ENCODE data around the gene CLDN1.

CLDN1 gene

GRCh38 chr3:190352861-190353457, 30.7 kb upstream of the CLDN1 start:
- H4K20me1 ChIP-seq (ENCODE audit: insufficient read depth, low read length): no peaks in the 10 kb centered on the region
- no peak overlapping the region for H3K9ac ChIP-seq (ENCODE audit: low read length)
- no peak overlapping the region for H3K4me3 ChIP-seq (ENCODE audit: low read depth, low read length, poor library complexity, severe bottlenecking)
- no peak overlapping the region for H3K4me2 ChIP-seq (ENCODE audit: low read length)
- H3K27ac ChIP-seq (ENCODE audit: low read depth, low read length, poor library complexity, severe bottlenecking): no peak overlapping the region
- no peaks in the 10 kb centered on the region for H3K4me1 ChIP-seq (ENCODE audit: insufficient read depth, low read length, severe bottlenecking)
- no peak for TF ChIP-seq EZH2 (IDR thresholded peaks at IDR 0.05; ENCODE audit: borderline replicate concordance, low read length)
- TF ChIP-seq CTCF (IDR thresholded peaks at IDR 0.05; ENCODE audit: low read length): no peak
- H3K79me2 ChIP-seq (ENCODE audit: insufficient read depth, low read length): no peaks in the 10 kb centered on the region
- H3K36me3 ChIP-seq (ENCODE audit: insufficient read depth, low read length): no peaks in the 10 kb centered on the region
- no peak overlapping the region for H2AFZ ChIP-seq (ENCODE audit: low read length)
- H3K27me3 ChIP-seq (ENCODE audit: insufficient read depth, low read length): no peaks in the 10 kb centered on the region
- no peaks in the 10 kb centered on the region for H3F3A ChIP-seq (ENCODE audit: insufficient read depth, low read length)
- H3K9me3 ChIP-seq (ENCODE audit: low read length): no peaks in the 10 kb centered on the region
- H3K9me2 ChIP-seq (ENCODE audit: low read depth, low read length): no peaks in the 10 kb centered on the region

GRCh38 chr3:190346541-190346940, 24.3 kb upstream of the CLDN1 start:
- no peak overlapping the region for H3K9ac ChIP-seq (ENCODE audit: low read length)
- H4K20me1 ChIP-seq (ENCODE audit: insufficient read depth, low read length): no peaks in the 10 kb centered on the region
- no peaks in the 10 kb centered on the region for H3F3A ChIP-seq (ENCODE audit: insufficient read depth, low read length)
- no peaks in the 10 kb centered on the region for H3K79me2 ChIP-seq (ENCODE audit: insufficient read depth, low read length)
- H3K9me3 ChIP-seq (ENCODE audit: low read length): no peaks in the 10 kb centered on the region
- H3K27me3 ChIP-seq (ENCODE audit: insufficient read depth, low read length): no peaks in the 10 kb centered on the region
- H3K36me3 ChIP-seq (ENCODE audit: insufficient read depth, low read length): no peaks in the 10 kb centered on the region
- H3K4me2 ChIP-seq (ENCODE audit: low read length): no peak overlapping the region
- H3K27ac ChIP-seq (ENCODE audit: low read depth, low read length, poor library complexity, severe bottlenecking): no peak overlapping the region
- TF ChIP-seq CTCF (IDR thresholded peaks at IDR 0.05; ENCODE audit: low read length): no peak
- no peak for TF ChIP-seq EZH2 (IDR thresholded peaks at IDR 0.05; ENCODE audit: borderline replicate concordance, low read length)
- no peaks in the 10 kb centered on the region for H3K9me2 ChIP-seq (ENCODE audit: low read depth, low read length)
- H2AFZ ChIP-seq (ENCODE audit: low read length): no peak overlapping the region
- H3K4me1 ChIP-seq (ENCODE audit: insufficient read depth, low read length, severe bottlenecking): no peaks in the 10 kb centered on the region
- no peak overlapping the region for H3K4me3 ChIP-seq (ENCODE audit: low read depth, low read length, poor library complexity, severe bottlenecking)

GRCh38 chr3:190345878-190346277, 23.6 kb upstream of the CLDN1 start:
- no peak for TF ChIP-seq EZH2 (IDR thresholded peaks at IDR 0.05; ENCODE audit: borderline replicate concordance, low read length)
- TF ChIP-seq CTCF (IDR thresholded peaks at IDR 0.05; ENCODE audit: low read length): no peak
- Histone ChIP-seq H3K9me2 (ENCODE audit: low read depth, low read length) (no peaks in the 10 kb centered on the region), H3K79me2 (ENCODE audit: insufficient read depth, low read length) (no peaks in the 10 kb centered on the region), H3K27me3 (ENCODE audit: insufficient read depth, low read length) (no peaks in the 10 kb centered on the region), H3F3A (ENCODE audit: insufficient read depth, low read length) (no peaks in the 10 kb centered on the region), H3K4me1 (ENCODE audit: insufficient read depth, low read length, severe bottlenecking) (no peaks in the 10 kb centered on the region), H2AFZ (ENCODE audit: low read length) (no peak overlapping the region), H3K9me3 (ENCODE audit: low read length) (no peaks in the 10 kb centered on the region), H3K27ac (ENCODE audit: low read depth, low read length, poor library complexity, severe bottlenecking) (no peak overlapping the region), H3K4me3 (ENCODE audit: low read depth, low read length, poor library complexity, severe bottlenecking) (no peak overlapping the region), H3K9ac (ENCODE audit: low read length) (no peak overlapping the region), H3K4me2 (ENCODE audit: low read length) (no peak overlapping the region), H4K20me1 (ENCODE audit: insufficient read depth, low read length) (no peaks in the 10 kb centered on the region), H3K36me3 (ENCODE audit: insufficient read depth, low read length) (no peaks in the 10 kb centered on the region)
